Neural cell (in vitro differentiated cells): Measurements from ENCODE around the gene ATPAF1. TPM values are rescaled to one million over a fixed set of nuclear protein-coding genes. Genes with fewer than 3 reads are reported as not detected.

Source experiments
- H2AFZ ChIP-seq: fragments of 200-600, 300-800 bp; sonication (generic), shearing (Covaris generic); 2 replicates; pipeline ENCODE4 v1.6.0; 2014; ENCODE audit warnings: low read depth, mild to moderate bottlenecking, antibody characterized with exemption, low read length, moderate library complexity
- H3F3A ChIP-seq: fragments of 200-600 bp; shearing (Covaris generic); 2 replicates; pipeline ENCODE4 v1.6.1; 2016; ENCODE audit warnings: mild to moderate bottlenecking, moderate library complexity, mixed read lengths, antibody characterized with exemption, low read length; ENCODE audit not compliant: insufficient read depth, poor library complexity, severe bottlenecking
- H3K27ac ChIP-seq: fragments of 200-600, 300-800 bp; sonication (generic), shearing (Covaris generic); 2 replicates; pipeline ENCODE4 v1.5.1; 2014; ENCODE audit warnings: mild to moderate bottlenecking, low read length, moderate library complexity
- H3K27me3 ChIP-seq: fragments of 300-800, 200-600 bp; sonication (generic), shearing (Covaris generic); 2 replicates; pipeline ENCODE4 v1.6.0; 2014; ENCODE audit warnings: mild to moderate bottlenecking, low read depth, low read length, moderate library complexity; ENCODE audit not compliant: insufficient read depth
- H3K36me3 ChIP-seq: fragments of 300-800, 200-600 bp; sonication (generic), shearing (Covaris generic); 2 replicates; pipeline ENCODE4 v1.5.1; 2014; ENCODE audit warnings: mild to moderate bottlenecking, antibody characterized with exemption, low read length, moderate library complexity; ENCODE audit not compliant: insufficient read depth
- H3K4me2 ChIP-seq: fragments of 300-800, 200-600 bp; sonication (generic), shearing (Covaris generic); 2 replicates; pipeline ENCODE4 v1.6.0; 2014; ENCODE audit warnings: mild to moderate bottlenecking, low read length
- H3K4me3 ChIP-seq: fragments of 300-800, 200-600 bp; sonication (generic), shearing (Covaris generic); 2 replicates; pipeline ENCODE4 v1.5.1; 2014; ENCODE audit warnings: mild to moderate bottlenecking, low read length, moderate library complexity
- H3K79me2 ChIP-seq: fragments of 200-600 bp; shearing (Covaris generic); replicated peaks from 2 replicates; pipeline ENCODE4 v1.6.0; 2014; ENCODE audit warnings: mild to moderate bottlenecking, low read length, moderate library complexity; ENCODE audit not compliant: insufficient read depth
- H3K9ac ChIP-seq: fragments of 300-800, 200-600 bp; sonication (generic), shearing (Covaris generic); 2 replicates; pipeline ENCODE4 v1.6.1; 2016; ENCODE audit warnings: mild to moderate bottlenecking, low read length, mixed read lengths
- H3K9me2 ChIP-seq: fragments of 200-600 bp; shearing (Covaris generic); 2 replicates; pipeline ENCODE4 v1.6.1; 2016; ENCODE audit warnings: mild to moderate bottlenecking, low read length, mixed read lengths; ENCODE audit not compliant: insufficient read depth
- H3K9me3 ChIP-seq: fragments of 200-600, 300-800 bp; sonication (generic), shearing (Covaris generic); 2 replicates; pipeline ENCODE4 v1.6.1; 2016; ENCODE audit warnings: mild to moderate bottlenecking, mixed run types, low read length, moderate library complexity, mixed read lengths
- H4K20me1 ChIP-seq: fragments of 200-600 bp; shearing (Covaris generic); 2 replicates; pipeline ENCODE4 v1.6.1; 2016; ENCODE audit warnings: mild to moderate bottlenecking, mixed run types; ENCODE audit not compliant: insufficient read depth
- CTCF ChIP-seq: fragments of 450-650 bp; IDR thresholded peaks from 2 replicates; pipeline ENCODE4 v1.5.1; 2014; ENCODE audit warnings: antibody characterized with exemption, mild to moderate bottlenecking, moderate library complexity; ENCODE audit not compliant: poor library complexity, severe bottlenecking
- EP300 ChIP-seq: fragments of 450-650 bp; conservative IDR thresholded peaks from 2 replicates; pipeline ENCODE4 v1.6.1; 2014; ENCODE audit warnings: antibody characterized with exemption, mild to moderate bottlenecking, moderate library complexity; ENCODE audit not compliant: poor library complexity, severe bottlenecking
- EZH2 ChIP-seq: fragments of 200-600, 300-800 bp; shearing (Covaris generic), sonication (generic); IDR thresholded peaks from 2 replicates; pipeline ENCODE4 v1.6.1; 2014; ENCODE audit warnings: antibody characterized with exemption, low read length, borderline replicate concordance, mild to moderate bottlenecking; ENCODE audit not compliant: insufficient read depth, poor library complexity, severe bottlenecking
- MXI1 ChIP-seq: fragments of 450-650 bp; conservative IDR thresholded peaks from 2 replicates; pipeline ENCODE4 v1.6.1; 2014; ENCODE audit warnings: antibody characterized with exemption, mild to moderate bottlenecking; ENCODE audit not compliant: poor library complexity, severe bottlenecking
- POLR2AphosphoS5 ChIP-seq: IDR thresholded peaks from 2 replicates; pipeline ENCODE4 v1.6.1; 2012
- RAD21 ChIP-seq: fragments of 450-650 bp; conservative IDR thresholded peaks from 2 replicates; pipeline ENCODE4 v1.6.1; 2014; ENCODE audit warnings: antibody characterized with exemption, mild to moderate bottlenecking, moderate library complexity
- REST ChIP-seq: IDR thresholded peaks from 2 replicates; pipeline ENCODE4 v1.6.1; 2012; ENCODE audit warnings: borderline replicate concordance
- SMC3 ChIP-seq: fragments of 450-650 bp; conservative IDR thresholded peaks from 2 replicates; pipeline ENCODE4 v1.6.1; 2014; ENCODE audit warnings: antibody characterized with exemption, mild to moderate bottlenecking, moderate library complexity; ENCODE audit not compliant: poor library complexity
- TAF1 ChIP-seq: IDR thresholded peaks from 2 replicates; pipeline ENCODE4 v1.6.1; 2012; ENCODE audit warnings: low read depth
- polyA plus RNA-seq: library from polyadenylated mRNA; depleted of rRNA; stranded (reverse); fragments of >200 nt; gene quantifications from 2 replicates; pipeline ENCODE4 v1.2.3, GENCODE V29; 2014

ATPAF1 gene
- polyA plus RNA-seq, 1 donor from 2014 or later: 80.7 TPM

- Histone ChIP-seq H3K27ac (no peak overlapping the region), H3K4me2 (no peak overlapping the region), H3K9me2 (no peaks in the 10 kb centered on the region), H2AFZ (no peak overlapping the region), H3K4me3 (no peak overlapping the region), H3K9ac (no peak overlapping the region), H3K27me3 (no peaks in the 10 kb centered on the region), H3K79me2 (no peaks in the 10 kb centered on the region), H3K36me3 (peaks cover 14% of the 10 kb centered on the region), H3F3A (no peaks in the 10 kb centered on the region), H4K20me1 (no peaks in the 10 kb centered on the region), H3K9me3 (no peaks in the 10 kb centered on the region)
- TF ChIP-seq EZH2 (no peak), MXI1 (no peak), TAF1 (no peak), SMC3 (no peak), CTCF (no peak), POLR2AphosphoS5 (no peak), RAD21 (no peak), EP300 (no peak), REST (no peak)
Observed at GRCh38 chr1:46659307-46659870, 8.8 kb downstream of the ATPAF1 start.

- Histone ChIP-seq H3K27me3 (no peaks in the 10 kb centered on the region), H3K4me3 (no peak overlapping the region), H3K36me3 (peaks cover 10% of the 10 kb centered on the region), H3K9ac (no peak overlapping the region), H3F3A (no peaks in the 10 kb centered on the region), H2AFZ (no peak overlapping the region), H3K9me2 (no peaks in the 10 kb centered on the region), H3K4me2 (no peak overlapping the region), H3K79me2 (no peaks in the 10 kb centered on the region), H3K9me3 (no peaks in the 10 kb centered on the region), H3K27ac (no peak overlapping the region), H4K20me1 (no peaks in the 10 kb centered on the region)
- TF ChIP-seq EP300 (no peak), TAF1 (no peak), REST (no peak), POLR2AphosphoS5 (no peak), RAD21 (no peak), EZH2 (no peak), CTCF (no peak), MXI1 (no peak), SMC3 (no peak)
Observed at GRCh38 chr1:46657775-46658174, 10.4 kb downstream of the ATPAF1 start.
